D721Med (cell line): ENCODE measurements around the gene KSR1.

ENCODE experiments used
- DNase-seq: peaks from one replicate; pipeline ENCODE4 v3.0.0; 2011; ENCODE audit warnings: low spot score; ENCODE audit not compliant: insufficient read length
- FAIRE-seq: peaks from 2 replicates; lab custom pipeline; 2011; peaks lifted over from hg19 to GRCh38; lab: Jason Lieb, UNC
- CTCF ChIP-seq: IDR thresholded peaks from 2 replicates; pipeline ENCODE4 v1.5.1; 2012; ENCODE audit warnings: mild to moderate bottlenecking, control low read depth; ENCODE audit not compliant: insufficient read depth; ENCODE audit errors: missing control alignments

Gene KSR1

GRCh38 chr17:27471321-27472269 is 15.3 kb downstream of the KSR1 start:
- DNase-seq: no peak
- no peak for FAIRE-seq

DNA sequence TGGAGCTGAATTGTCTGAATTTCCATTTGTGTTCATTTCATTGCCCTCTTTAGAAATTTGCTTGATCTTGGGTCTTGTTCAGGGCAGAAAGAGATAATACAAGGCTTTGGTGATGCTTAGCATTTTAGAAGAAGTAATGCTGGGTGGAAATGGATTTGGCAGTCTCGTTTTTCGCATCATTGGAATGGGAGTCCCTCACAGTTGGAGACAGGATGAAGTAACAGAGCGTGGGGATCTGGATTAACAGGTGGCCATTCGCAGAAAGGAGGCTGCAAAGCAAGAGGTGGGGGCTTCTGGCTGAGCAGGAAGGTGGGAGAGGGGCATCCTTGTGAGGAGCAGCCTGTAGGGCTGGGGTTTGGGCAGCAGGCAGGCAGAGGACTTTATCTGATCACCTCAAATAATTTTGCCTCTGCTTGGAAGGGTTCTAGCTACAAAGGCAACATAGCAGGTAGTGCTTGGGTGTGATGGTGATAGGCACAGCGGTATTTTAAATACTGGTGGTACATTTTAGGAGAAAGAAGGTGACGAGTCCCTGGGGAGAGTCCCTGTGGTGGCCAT is 17.0 kb downstream of the KSR1 start:
- DNase-seq: no peak
- no peak for TF ChIP-seq CTCF
- FAIRE-seq: no peak

More at GRCh38 chr17:27471321-27472269, 15.3 kb downstream of the KSR1 start:
- TF ChIP-seq CTCF: no peak

- no peak for TF ChIP-seq CTCF
- FAIRE-seq (no peak), DNase-seq (no peak)
These were observed 17.7 kb downstream of the KSR1 start for GRCh38 chr17:27473748-27474609.

DNA sequence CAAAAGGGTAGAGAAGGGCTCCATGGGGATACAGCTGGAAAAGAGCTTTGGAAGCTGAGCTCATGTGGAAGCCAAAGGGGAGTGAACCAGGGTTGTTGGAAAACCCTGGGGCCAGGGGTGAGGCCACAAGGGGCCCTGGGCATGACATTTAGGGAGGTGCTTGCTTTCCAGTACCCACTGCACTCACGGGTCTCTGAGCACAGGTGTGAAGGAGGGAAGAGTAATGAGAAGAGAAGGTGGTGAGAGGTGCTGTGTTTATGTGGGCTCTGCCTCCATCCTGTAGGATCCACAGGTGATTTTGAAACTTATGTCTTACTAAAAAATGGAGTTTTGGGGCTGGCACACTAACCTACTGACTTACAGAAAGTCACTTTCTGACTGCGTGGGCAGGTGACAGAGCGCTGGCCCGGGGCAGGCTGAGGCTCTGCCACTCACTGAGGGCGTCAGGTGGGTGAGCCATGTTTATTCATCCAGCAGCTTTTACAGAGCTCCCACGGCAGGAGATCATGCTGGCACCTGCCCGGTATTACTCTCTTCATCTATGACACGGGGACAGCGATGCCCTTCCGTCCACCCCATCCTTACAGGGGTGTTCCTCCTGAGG is 18.9 kb downstream of the KSR1 start:
- DNase-seq: no peak
- TF ChIP-seq CTCF: no peak
- no peak for FAIRE-seq

GRCh38 chr17:27475981-27476895 is 20.0 kb downstream of the KSR1 start:
- TF ChIP-seq CTCF: no peak
- no peak for DNase-seq
- FAIRE-seq: no peak
